GM12892 (cell line): ENCODE results near the gene KCTD1.

Experiments used
- POLR2AphosphoS5 ChIP-seq: IDR thresholded peaks from 2 replicates; pipeline ENCODE4 v1.6.1; 2011; ENCODE audit warnings: low read depth, low read length, control low read depth
- TAF1 ChIP-seq: IDR thresholded peaks from 2 replicates; pipeline ENCODE4 v1.6.1; 2011; ENCODE audit warnings: low read depth, mild to moderate bottlenecking, control low read depth, low read length, borderline replicate concordance

GRCh38 chr18:26510337-26510736 lies 38.0 kb downstream of the KCTD1 start:
- TF ChIP-seq POLR2AphosphoS5 = no peak
- no peak for TF ChIP-seq TAF1
